SK-N-SH (cell line): ENCODE data around the gene SLC7A6OS.

Experiments used
- RXRA ChIP-seq: IDR thresholded peaks from 2 replicates; pipeline ENCODE4 v1.4.0; 2012; ENCODE audit warnings: low read depth, mild to moderate bottlenecking, borderline replicate concordance
- TF ChIP-seq, protein P1 (sequence below): IDR thresholded peaks from 2 replicates; pipeline ENCODE4 v1.4.0; 2012; ENCODE audit warnings: low read depth
- TF ChIP-seq, protein P2 (sequence below): fragments of 200-600 bp; sonication (generic); IDR thresholded peaks from 2 replicates; pipeline ENCODE4 v1.6.1; 2017; ENCODE audit warnings: antibody characterized with exemption, mild to moderate bottlenecking, moderate library complexity

DNA sequence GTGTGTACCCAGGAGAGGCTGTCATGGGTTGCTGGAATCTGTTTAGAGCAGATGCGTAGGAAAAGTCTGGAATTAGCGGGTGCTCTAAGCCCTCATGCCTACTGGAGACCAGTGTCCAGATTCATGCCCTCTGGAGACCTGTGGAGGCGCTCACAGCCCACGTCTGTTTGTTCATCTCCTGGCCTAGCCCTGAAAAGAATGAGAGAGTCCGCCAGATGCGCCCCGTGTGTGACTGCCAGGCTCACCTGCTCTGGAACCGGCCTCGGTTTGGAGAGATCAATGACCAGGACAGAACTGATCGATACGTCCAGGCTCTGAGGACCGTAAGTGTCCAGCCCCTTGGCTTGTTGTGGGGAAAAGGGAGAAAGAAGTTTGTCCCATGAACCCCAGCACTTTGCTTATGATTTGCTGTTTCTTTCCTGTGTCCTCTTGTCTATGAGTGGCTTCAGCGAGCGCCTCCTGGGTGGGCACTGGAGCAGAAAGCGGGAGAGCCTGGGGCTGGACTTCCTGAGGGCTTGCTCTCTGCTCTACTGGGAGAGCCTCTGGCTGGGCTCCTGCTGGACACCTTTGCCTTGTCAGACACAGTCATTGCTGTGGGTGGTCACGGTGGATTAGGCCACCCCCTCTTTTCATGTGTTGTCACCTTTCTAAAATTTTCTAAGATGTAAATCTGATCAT is 35.4 kb upstream of the SLC7A6OS start:
- TF ChIP-seq, protein P1, sequence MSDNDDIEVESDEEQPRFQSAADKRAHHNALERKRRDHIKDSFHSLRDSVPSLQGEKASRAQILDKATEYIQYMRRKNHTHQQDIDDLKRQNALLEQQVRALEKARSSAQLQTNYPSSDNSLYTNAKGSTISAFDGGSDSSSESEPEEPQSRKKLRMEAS = no peak
- no peak for TF ChIP-seq RXRA
- TF ChIP-seq, protein P2, sequence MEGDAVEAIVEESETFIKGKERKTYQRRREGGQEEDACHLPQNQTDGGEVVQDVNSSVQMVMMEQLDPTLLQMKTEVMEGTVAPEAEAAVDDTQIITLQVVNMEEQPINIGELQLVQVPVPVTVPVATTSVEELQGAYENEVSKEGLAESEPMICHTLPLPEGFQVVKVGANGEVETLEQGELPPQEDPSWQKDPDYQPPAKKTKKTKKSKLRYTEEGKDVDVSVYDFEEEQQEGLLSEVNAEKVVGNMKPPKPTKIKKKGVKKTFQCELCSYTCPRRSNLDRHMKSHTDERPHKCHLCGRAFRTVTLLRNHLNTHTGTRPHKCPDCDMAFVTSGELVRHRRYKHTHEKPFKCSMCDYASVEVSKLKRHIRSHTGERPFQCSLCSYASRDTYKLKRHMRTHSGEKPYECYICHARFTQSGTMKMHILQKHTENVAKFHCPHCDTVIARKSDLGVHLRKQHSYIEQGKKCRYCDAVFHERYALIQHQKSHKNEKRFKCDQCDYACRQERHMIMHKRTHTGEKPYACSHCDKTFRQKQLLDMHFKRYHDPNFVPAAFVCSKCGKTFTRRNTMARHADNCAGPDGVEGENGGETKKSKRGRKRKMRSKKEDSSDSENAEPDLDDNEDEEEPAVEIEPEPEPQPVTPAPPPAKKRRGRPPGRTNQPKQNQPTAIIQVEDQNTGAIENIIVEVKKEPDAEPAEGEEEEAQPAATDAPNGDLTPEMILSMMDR = no peak
